ENCODE data around the gene LAMB4. TPM values are rescaled to one million over a fixed set of nuclear protein-coding genes. Genes with fewer than 3 reads are reported as not detected.

The LAMB4 gene
- total RNA-seq, 1 experiment from 2014 or later = not detected

DNA sequence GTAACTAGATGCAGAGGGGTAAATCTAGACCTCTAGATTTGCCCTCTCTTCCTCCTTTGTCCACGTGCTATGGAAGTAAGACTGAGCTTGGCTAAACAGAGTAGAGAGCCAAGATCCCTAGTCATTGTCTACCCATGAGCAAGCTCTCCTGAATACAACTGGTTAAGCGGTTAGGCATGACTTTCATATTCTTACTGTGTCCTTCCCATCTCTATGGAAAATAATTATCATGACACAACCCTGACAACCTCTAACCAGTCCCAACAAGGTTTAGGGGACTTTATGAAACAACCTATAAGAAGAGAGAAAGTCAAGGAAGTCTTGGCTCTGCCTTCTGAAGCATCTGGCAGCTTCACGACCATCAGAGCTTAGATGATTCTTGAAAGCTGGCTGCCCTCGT is 7.8 kb upstream of the LAMB4 start:
- Histone ChIP-seq H4K20me1 (ENCODE audit: insufficient read depth, low read depth, low read length) (no peaks in the 10 kb centered on the region), H3K9ac (ENCODE audit: low read length) (no peak overlapping the region), H3K36me3 (ENCODE audit: insufficient read depth, low read length) (no peaks in the 10 kb centered on the region), H3K9me2 (replicated peaks; ENCODE audit: insufficient read depth, low read length) (no peaks in the 10 kb centered on the region), H2AFZ (ENCODE audit: low read length) (no peak overlapping the region), H3K9me3 (ENCODE audit: low read length) (no peaks in the 10 kb centered on the region), H3K27ac (ENCODE audit: low read length) (no peak overlapping the region), H3K4me1 (ENCODE audit: low read length) (peaks cover 6% of the 10 kb centered on the region; the same call in 1 of the 2 replicates), H3K27me3 (ENCODE audit: low read length) (no peaks in the 10 kb centered on the region), H3K4me3 (ENCODE audit: low read length) (no peak overlapping the region), H3K4me2 (ENCODE audit: low read depth, low read length, poor library complexity, severe bottlenecking) (no peak overlapping the region), H3K79me2 (ENCODE audit: low read length) (no peaks in the 10 kb centered on the region)
- DNase-seq = no peak

DNA sequence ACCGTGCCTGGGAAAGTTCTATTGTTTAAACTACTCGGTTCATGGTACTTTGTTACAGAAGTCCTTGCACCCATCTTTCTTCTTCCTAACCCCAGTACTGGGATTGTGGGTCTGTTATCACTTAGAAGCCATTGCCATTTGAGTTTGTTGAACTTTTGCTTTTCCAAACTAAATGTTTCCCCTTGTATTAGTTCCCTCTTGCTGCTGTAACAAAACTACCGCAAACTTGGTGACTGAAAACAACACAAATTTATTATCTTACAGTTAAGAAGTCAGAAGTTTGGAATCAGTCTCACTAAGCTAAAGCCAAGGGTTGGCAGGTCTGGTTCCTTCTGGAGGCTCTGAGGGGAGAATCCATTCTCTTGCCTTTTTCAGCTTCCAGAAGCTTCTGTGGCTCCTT is 6.9 kb upstream of the LAMB4 start:
- Histone ChIP-seq H3K79me2 (ENCODE audit: low read length) (no peaks in the 10 kb centered on the region), H2AFZ (ENCODE audit: low read length) (no peak overlapping the region), H3K9me2 (replicated peaks; ENCODE audit: insufficient read depth, low read length) (no peaks in the 10 kb centered on the region), H3K4me3 (ENCODE audit: low read length) (no peak overlapping the region), H3K36me3 (ENCODE audit: insufficient read depth, low read length) (no peaks in the 10 kb centered on the region), H4K20me1 (ENCODE audit: insufficient read depth, low read depth, low read length) (no peaks in the 10 kb centered on the region), H3K4me2 (ENCODE audit: low read depth, low read length, poor library complexity, severe bottlenecking) (no peak overlapping the region), H3K9ac (ENCODE audit: low read length) (no peak overlapping the region), H3K27ac (ENCODE audit: low read length) (no peak overlapping the region), H3K27me3 (ENCODE audit: low read length) (no peaks in the 10 kb centered on the region), H3K9me3 (ENCODE audit: low read length) (no peaks in the 10 kb centered on the region), H3K4me1 (ENCODE audit: low read length) (peaks cover 6% of the 10 kb centered on the region; the same call in 1 of the 2 replicates)
- no peak for DNase-seq

DNA sequence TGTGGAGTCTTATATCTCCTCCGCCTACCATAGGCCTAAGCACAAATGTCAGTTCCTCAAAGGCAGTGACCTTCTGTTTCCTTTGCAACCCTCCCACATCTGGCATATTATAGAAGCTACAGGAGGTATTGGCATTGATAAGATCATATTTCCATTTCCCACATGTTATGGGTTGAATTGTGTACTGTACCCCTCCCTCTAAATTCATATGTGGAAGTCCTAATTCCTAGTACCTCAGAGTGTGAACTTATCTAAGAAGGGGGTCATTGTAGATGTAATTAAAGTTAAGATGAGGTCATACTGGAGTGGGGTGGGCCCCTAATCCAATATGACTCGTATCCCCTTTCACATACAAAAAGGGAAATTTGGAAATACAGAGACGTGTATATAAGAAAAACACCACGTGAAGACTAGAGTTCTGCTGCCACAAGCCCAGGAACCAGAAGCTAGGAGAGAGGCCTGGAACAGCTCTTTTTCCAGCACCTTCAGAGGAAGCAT is 6.1 kb upstream of the LAMB4 start:
- H3K27me3 ChIP-seq (ENCODE audit: low read length) = no peaks in the 10 kb centered on the region
- H3K79me2 ChIP-seq (ENCODE audit: low read length) = no peaks in the 10 kb centered on the region
- H3K4me3 ChIP-seq (ENCODE audit: low read length) = no peak overlapping the region
- no peaks in the 10 kb centered on the region for H4K20me1 ChIP-seq (ENCODE audit: insufficient read depth, low read depth, low read length)
- no peak overlapping the region for H2AFZ ChIP-seq (ENCODE audit: low read length)
- H3K4me2 ChIP-seq (ENCODE audit: low read depth, low read length, poor library complexity, severe bottlenecking) = no peak overlapping the region
- no peak for DNase-seq
- H3K9me3 ChIP-seq (ENCODE audit: low read length) = no peaks in the 10 kb centered on the region
- H3K4me1 ChIP-seq (ENCODE audit: low read length) = peaks cover 6% of the 10 kb centered on the region; the same call in 1 of the 2 replicates
- no peaks in the 10 kb centered on the region for H3K9me2 ChIP-seq (replicated peaks; ENCODE audit: insufficient read depth, low read length)
- no peak overlapping the region for H3K9ac ChIP-seq (ENCODE audit: low read length)
- H3K27ac ChIP-seq (ENCODE audit: low read length) = no peak overlapping the region
- H3K36me3 ChIP-seq (ENCODE audit: insufficient read depth, low read length) = no peaks in the 10 kb centered on the region

DNA sequence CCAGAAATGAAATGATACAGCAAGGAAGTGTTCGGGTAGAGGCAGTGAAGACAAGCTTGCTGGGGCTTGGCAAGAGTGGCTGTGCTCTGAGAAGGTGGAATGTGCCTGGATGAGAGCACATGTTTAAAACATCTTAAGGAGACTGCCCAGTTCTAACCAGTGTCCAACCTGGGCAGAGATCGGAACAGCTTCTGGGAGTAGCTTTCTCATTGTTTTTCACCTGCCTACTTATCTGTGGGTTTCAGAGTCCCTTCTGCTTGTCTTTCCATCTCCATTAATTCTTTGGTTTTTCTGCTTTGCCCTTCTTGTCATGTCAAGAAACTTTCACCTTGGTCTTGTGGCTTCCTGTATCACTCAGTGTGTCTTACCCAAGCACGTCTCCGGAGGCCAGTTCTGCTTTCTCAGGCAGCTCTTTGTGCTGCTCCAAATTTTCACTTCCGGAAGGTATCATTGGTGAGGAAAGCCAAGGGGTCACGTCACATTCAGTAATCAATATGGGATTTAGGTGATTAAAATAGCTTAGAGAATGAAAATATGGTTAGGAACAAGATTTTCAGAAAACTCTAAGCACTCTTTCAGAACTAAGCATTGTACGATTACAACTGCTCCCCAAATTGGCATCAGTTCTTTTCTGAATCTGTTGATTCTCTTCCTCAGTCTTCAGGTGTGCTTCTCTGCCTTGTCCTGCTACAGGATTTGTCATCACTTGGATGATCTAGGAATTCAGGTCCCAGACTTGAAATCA is 5.5 kb upstream of the LAMB4 start:
- Histone ChIP-seq H4K20me1 (ENCODE audit: insufficient read depth, low read depth, low read length) (no peaks in the 10 kb centered on the region), H3K36me3 (ENCODE audit: insufficient read depth, low read length) (no peaks in the 10 kb centered on the region), H3K4me3 (ENCODE audit: low read length) (no peak overlapping the region), H3K9me3 (ENCODE audit: low read length) (no peaks in the 10 kb centered on the region), H3K9me2 (replicated peaks; ENCODE audit: insufficient read depth, low read length) (no peaks in the 10 kb centered on the region), H2AFZ (ENCODE audit: low read length) (peak overlapping the region; percentile 71; the same call in 1 of the 2 replicates), H3K4me2 (ENCODE audit: low read depth, low read length, poor library complexity, severe bottlenecking) (no peak overlapping the region), H3K27ac (ENCODE audit: low read length) (no peak overlapping the region), H3K9ac (ENCODE audit: low read length) (no peak overlapping the region), H3K27me3 (ENCODE audit: low read length) (no peaks in the 10 kb centered on the region), H3K79me2 (ENCODE audit: low read length) (no peaks in the 10 kb centered on the region), H3K4me1 (ENCODE audit: low read length) (peaks cover 6% of the 10 kb centered on the region; the same call in 1 of the 2 replicates)
- peak; percentile 52 for DNase-seq

DNA sequence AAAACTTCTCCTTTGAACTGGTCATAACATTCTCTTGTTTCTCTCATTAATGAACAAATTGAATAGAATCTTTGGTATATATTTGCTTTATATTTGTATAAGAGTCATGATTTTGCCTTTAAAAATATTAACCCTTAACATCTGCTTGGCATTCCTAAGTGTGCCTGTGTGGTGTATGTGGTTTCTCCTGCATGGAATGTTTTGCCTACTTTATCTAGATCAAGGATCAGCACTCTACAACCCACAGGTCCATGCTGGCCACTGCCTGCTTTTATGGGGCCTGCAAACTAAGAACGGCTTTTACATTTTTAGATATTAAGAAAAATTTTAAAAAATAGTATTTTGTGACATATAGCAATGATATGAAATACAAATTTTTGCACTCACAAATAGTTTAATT is 4.3 kb upstream of the LAMB4 start:
- no peak overlapping the region for H3K9ac ChIP-seq (ENCODE audit: low read length)
- peaks cover 6% of the 10 kb centered on the region; the same call in 1 of the 2 replicates for H3K4me1 ChIP-seq (ENCODE audit: low read length)
- no peak overlapping the region for H3K4me2 ChIP-seq (ENCODE audit: low read depth, low read length, poor library complexity, severe bottlenecking)
- no peaks in the 10 kb centered on the region for H3K36me3 ChIP-seq (ENCODE audit: insufficient read depth, low read length)
- no peak overlapping the region for H3K4me3 ChIP-seq (ENCODE audit: low read length)
- H2AFZ ChIP-seq (ENCODE audit: low read length) = no peak overlapping the region
- H4K20me1 ChIP-seq (ENCODE audit: insufficient read depth, low read depth, low read length) = no peaks in the 10 kb centered on the region
- no peak overlapping the region for H3K27ac ChIP-seq (ENCODE audit: low read length)
- H3K9me3 ChIP-seq (ENCODE audit: low read length) = no peaks in the 10 kb centered on the region
- no peak for DNase-seq
- H3K27me3 ChIP-seq (ENCODE audit: low read length) = no peaks in the 10 kb centered on the region
- H3K9me2 ChIP-seq (replicated peaks; ENCODE audit: insufficient read depth, low read length) = no peaks in the 10 kb centered on the region
- H3K79me2 ChIP-seq (ENCODE audit: low read length) = no peaks in the 10 kb centered on the region

DNA sequence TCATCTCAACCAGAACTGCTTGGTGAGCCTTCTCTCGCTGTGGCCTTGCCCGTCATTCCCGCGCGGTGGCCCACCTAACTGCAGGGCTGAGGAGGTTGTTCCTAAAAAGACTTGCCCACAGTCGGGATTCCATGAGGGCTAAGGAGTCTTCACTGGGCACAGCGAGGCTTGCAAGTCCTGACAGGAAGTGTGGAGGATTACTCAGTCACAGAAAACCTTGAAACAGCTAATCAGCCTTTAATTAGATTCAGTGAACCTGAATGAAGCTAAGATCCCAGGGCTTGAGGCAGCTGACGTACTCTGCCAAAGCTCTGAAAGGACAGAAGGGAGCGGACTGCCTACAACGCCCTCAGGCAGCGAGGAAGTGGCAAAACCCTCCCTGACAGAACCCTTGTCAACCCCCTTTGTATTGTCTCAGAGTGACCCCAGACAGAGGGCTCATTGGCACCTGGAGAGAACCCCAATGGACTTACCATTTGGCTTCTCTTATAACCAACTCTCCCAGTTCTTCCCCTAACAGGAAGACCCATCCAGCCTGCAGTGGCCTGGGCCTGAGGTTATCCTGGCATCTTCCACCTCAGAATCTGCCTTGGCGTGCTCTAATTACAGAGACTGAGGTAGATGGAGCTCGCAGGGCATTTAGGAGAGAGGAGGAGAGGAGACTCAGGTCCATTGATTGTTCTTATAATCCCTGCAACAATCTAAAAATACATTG is 2.5 kb upstream of the LAMB4 start:
- Histone ChIP-seq H3K79me2 (ENCODE audit: low read length) (no peaks in the 10 kb centered on the region), H2AFZ (ENCODE audit: low read length) (no peak overlapping the region), H3K36me3 (ENCODE audit: insufficient read depth, low read length) (no peaks in the 10 kb centered on the region), H3K4me2 (ENCODE audit: low read depth, low read length, poor library complexity, severe bottlenecking) (no peak overlapping the region), H3K9me3 (ENCODE audit: low read length) (no peaks in the 10 kb centered on the region), H3K4me3 (ENCODE audit: low read length) (no peak overlapping the region), H3K27me3 (ENCODE audit: low read length) (no peaks in the 10 kb centered on the region), H3K9ac (ENCODE audit: low read length) (no peak overlapping the region), H3K9me2 (replicated peaks; ENCODE audit: insufficient read depth, low read length) (no peaks in the 10 kb centered on the region), H3K4me1 (ENCODE audit: low read length) (peaks cover 6% of the 10 kb centered on the region; the same call in 1 of the 2 replicates), H4K20me1 (ENCODE audit: insufficient read depth, low read depth, low read length) (no peaks in the 10 kb centered on the region), H3K27ac (ENCODE audit: low read length) (no peak overlapping the region)
- DNase-seq = no peak

DNA sequence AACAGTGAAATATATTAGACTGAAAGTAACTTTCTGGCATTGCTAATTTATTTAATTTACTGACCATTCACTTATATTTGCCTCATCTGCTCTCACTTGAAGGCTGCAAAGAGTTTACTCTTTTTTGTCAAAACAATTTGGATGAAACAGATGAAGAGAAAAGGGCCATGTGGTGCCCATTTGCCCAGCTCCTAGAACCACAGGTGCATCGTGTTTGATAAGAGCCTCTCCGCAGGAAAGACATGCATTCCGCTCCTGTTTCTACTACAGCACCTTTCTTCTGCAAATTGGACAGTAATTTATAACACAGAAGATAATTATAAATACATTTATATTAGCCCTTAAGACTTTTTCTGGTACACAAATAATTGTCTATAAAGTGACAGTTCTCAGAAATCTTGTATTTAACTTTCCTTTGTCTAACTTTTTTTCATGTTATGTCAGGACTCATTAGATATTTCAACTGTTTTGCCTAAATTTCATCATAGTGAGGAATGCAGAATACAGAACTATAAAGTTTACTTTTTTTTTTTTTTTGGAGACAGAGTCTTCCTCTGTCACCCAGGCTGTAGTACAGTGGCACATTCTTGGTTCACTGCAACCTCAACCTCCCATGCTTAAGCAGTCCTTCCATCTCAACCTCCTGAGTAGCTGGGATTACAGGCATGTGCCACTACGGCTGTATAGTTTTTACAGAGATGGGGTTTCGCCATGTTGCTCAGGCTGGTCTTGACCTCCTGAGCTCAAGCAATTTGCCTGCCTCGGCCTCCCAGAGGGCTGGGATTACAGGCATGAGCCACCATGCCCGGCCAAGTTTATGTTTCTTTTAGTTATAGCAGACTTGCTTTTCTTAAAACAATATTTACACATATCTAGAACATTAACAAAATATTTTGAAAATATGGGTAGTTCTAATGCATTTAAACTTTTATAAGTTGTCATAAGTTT is 869 bp downstream of the LAMB4 start:
- Histone ChIP-seq H4K20me1 (ENCODE audit: insufficient read depth, low read depth, low read length) (no peaks in the 10 kb centered on the region), H3K9ac (ENCODE audit: low read length) (no peak overlapping the region), H3K9me3 (ENCODE audit: low read length) (no peaks in the 10 kb centered on the region), H3K79me2 (ENCODE audit: low read length) (no peaks in the 10 kb centered on the region), H3K27ac (ENCODE audit: low read length) (no peak overlapping the region), H3K27me3 (ENCODE audit: low read length) (no peaks in the 10 kb centered on the region), H2AFZ (ENCODE audit: low read length) (no peak overlapping the region), H3K9me2 (replicated peaks; ENCODE audit: insufficient read depth, low read length) (no peaks in the 10 kb centered on the region), H3K4me1 (ENCODE audit: low read length) (no peaks in the 10 kb centered on the region), H3K4me2 (ENCODE audit: low read depth, low read length, poor library complexity, severe bottlenecking) (no peak overlapping the region), H3K4me3 (ENCODE audit: low read length) (no peak overlapping the region), H3K36me3 (ENCODE audit: insufficient read depth, low read length) (no peaks in the 10 kb centered on the region)
- no peak for DNase-seq
